Breast epithelium (tissue), 4 donors: ENCODE results near the gene SMCO4. TPM values are rescaled to one million over a fixed set of nuclear protein-coding genes. Genes with fewer than 3 reads are reported as not detected.

ENCODE experiments used
- DNase-seq, 2 donors: peaks; one replicate each; pipeline ENCODE4 v3.0.0-alpha.2; 2019; ENCODE audit warnings: low spot score in 2 of 2
- H3K27ac ChIP-seq, 2 donors: fragments of 200-600 bp; sonication (generic) in 1 of 2; one replicate each; pipeline ENCODE4 v1.5.1; 2016 to 2019; ENCODE audit warnings: mild to moderate bottlenecking in 1 of 2
- H3K27me3 ChIP-seq, 2 donors: fragments of 200-600 bp; sonication (generic) in 1 of 2; one replicate each; pipeline versions ENCODE4 v1.5.1 to v1.6.0; 2017 to 2019; ENCODE audit warnings: control low read depth in 1 of 2, mild to moderate bottlenecking in 1 of 2
- H3K36me3 ChIP-seq: fragments of 200-600 bp; one replicate; pipeline ENCODE4 v1.5.1; 2019
- H3K4me1 ChIP-seq, 2 donors: fragments of 200-600 bp; sonication (generic); one replicate each; pipeline ENCODE4 v1.5.1; 2016 to 2019; ENCODE audit warnings: control low read depth in 1 of 2
- H3K4me3 ChIP-seq, 3 donors: fragments of 200-600 bp; sonication (generic); 1 replicate in 2 of 3; 2 replicates in 1 of 3; pipeline ENCODE4 v1.5.1; 2016 to 2019; ENCODE audit warnings: mild to moderate bottlenecking in 3 of 3, moderate library complexity in 2 of 3
- H3K9me3 ChIP-seq, 2 donors: fragments of 200-600 bp; sonication (generic) in 1 of 2; one replicate each; pipeline ENCODE4 v1.5.1; 2016 to 2019; ENCODE audit warnings: control low read depth in 1 of 2
- CTCF ChIP-seq, 3 donors: fragments of 450-650 bp; IDR thresholded peaks; one replicate each; pipeline ENCODE4 v1.5.1; 2016 to 2017; ENCODE audit warnings: antibody characterized with exemption in 3 of 3, mild to moderate bottlenecking in 3 of 3, moderate library complexity in 3 of 3
- POLR2A ChIP-seq: fragments of 450-650 bp; IDR thresholded peaks from one replicate; pipeline ENCODE4 v1.6.1; 2016; ENCODE audit warnings: antibody characterized with exemption, mild to moderate bottlenecking, moderate library complexity
- POLR2AphosphoS5 ChIP-seq, 3 donors: sonication (generic); formaldehyde crosslinking; IDR thresholded peaks; one replicate each; pipeline ENCODE4 v1.6.1; 2017; ENCODE audit warnings: antibody characterized with exemption in 3 of 3
- intact Hi-C: fragments of 100-400 bp; cut with DNase I; formaldehyde crosslinking; loops from one replicate; pipeline ENCODE4 v1.15.1; 2023; ENCODE audit warnings: low total_unique reads
- total RNA-seq, 3 donors: library from RNA; depleted of rRNA; stranded (reverse); fragments of >200 nt; gene quantifications; one replicate each; pipeline ENCODE4 v1.1.0, GENCODE V29; 2016

Gene SMCO4
- total RNA-seq, 3 donors from 2014 or later: 13.4 to 64.4 (median 21.0) TPM

- no peaks in the 10 kb centered on the region for H3K36me3 ChIP-seq
- no peaks in the 10 kb centered on the region for H3K9me3 ChIP-seq
- intact Hi-C loops: no loop called here
- no peak overlapping the region for H3K27ac ChIP-seq
- TF ChIP-seq POLR2A (no peak), POLR2AphosphoS5 (IDR thresholded peaks at IDR 0.05) (no peak), CTCF (IDR thresholded peaks at IDR 0.05) (no peak)
- H3K4me3 ChIP-seq: no peak overlapping the region
- H3K4me1 ChIP-seq: no peaks in the 10 kb centered on the region
- no peak for DNase-seq
- H3K27me3 ChIP-seq: no peaks in the 10 kb centered on the region
These were observed 27.7 kb upstream of the SMCO4 start for GRCh38 chr11:93570759-93571413.

- TF ChIP-seq POLR2A: no peak
- TF ChIP-seq CTCF (IDR thresholded peaks at IDR 0.05): no peak
- no peak for TF ChIP-seq POLR2AphosphoS5 (IDR thresholded peaks at IDR 0.05)
- Histone ChIP-seq H3K9me3 (no peaks in the 10 kb centered on the region), H3K4me1 (no peaks in the 10 kb centered on the region), H3K4me3 (no peak overlapping the region), H3K27me3 (no peaks in the 10 kb centered on the region), H3K36me3 (no peaks in the 10 kb centered on the region), H3K27ac (no peak overlapping the region)
- DNase-seq: no peak
- intact Hi-C loops: no loop called here
These were observed 26.3 kb upstream of the SMCO4 start for GRCh38 chr11:93569496-93569895.

GRCh38 chr11:93568726-93569125 lies 25.5 kb upstream of the SMCO4 start:
- DNase-seq: no peak
- H3K27ac ChIP-seq: no peak overlapping the region
- no peaks in the 10 kb centered on the region for H3K36me3 ChIP-seq
- no peaks in the 10 kb centered on the region for H3K27me3 ChIP-seq
- no peak for TF ChIP-seq CTCF (IDR thresholded peaks at IDR 0.05)
- no peak for TF ChIP-seq POLR2AphosphoS5 (IDR thresholded peaks at IDR 0.05)
- no peak for TF ChIP-seq POLR2A
- H3K4me3 ChIP-seq: no peak overlapping the region
- intact Hi-C loops: no loop called here
- H3K9me3 ChIP-seq: no peaks in the 10 kb centered on the region
- no peaks in the 10 kb centered on the region for H3K4me1 ChIP-seq

- peak; percentile 57 to 62 for DNase-seq
- peak overlapping the region in 1 of 2 donors; percentile 53 for H3K27ac ChIP-seq
- no peaks in the 10 kb centered on the region for H3K4me1 ChIP-seq
- H3K36me3 ChIP-seq: no peaks in the 10 kb centered on the region
- no peak for TF ChIP-seq POLR2A
- TF ChIP-seq POLR2AphosphoS5 (IDR thresholded peaks at IDR 0.05): no peak
- no peak for TF ChIP-seq CTCF (IDR thresholded peaks at IDR 0.05)
- H3K9me3 ChIP-seq: no peaks in the 10 kb centered on the region
- no peaks in the 10 kb centered on the region for H3K27me3 ChIP-seq
- no peak overlapping the region for H3K4me3 ChIP-seq
- intact Hi-C loops: no loop called here
These were observed 24.3 kb upstream of the SMCO4 start for GRCh38 chr11:93567401-93567895.

- no peak overlapping the region for H3K27ac ChIP-seq
- H3K4me1 ChIP-seq: no peaks in the 10 kb centered on the region
- TF ChIP-seq POLR2AphosphoS5 (IDR thresholded peaks at IDR 0.05): no peak
- no peak for TF ChIP-seq CTCF (IDR thresholded peaks at IDR 0.05)
- no peak for TF ChIP-seq POLR2A
- H3K9me3 ChIP-seq: no peaks in the 10 kb centered on the region
- H3K27me3 ChIP-seq: no peaks in the 10 kb centered on the region
- intact Hi-C loops: no loop called here
- no peak overlapping the region for H3K4me3 ChIP-seq
- H3K36me3 ChIP-seq: no peaks in the 10 kb centered on the region
- no peak for DNase-seq
These were observed 21.7 kb upstream of the SMCO4 start for GRCh38 chr11:93564895-93565294.
